Type B pancreatic cell (in vitro differentiated cells): ENCODE results near the gene DAZL. TPM values are rescaled to one million over a fixed set of nuclear protein-coding genes. Genes with fewer than 3 reads are reported as not detected.
"Not testable (repeated sequence)": the region's sequence is repeated elsewhere in the genome, so short reads cannot be mapped to it uniquely, and the experiment has no call there.

Experiments used
- DNase-seq: peaks from one replicate; pipeline ENCODE4 v3.0.0; 2021; ENCODE audit warnings: mixed read lengths; ENCODE audit not compliant: unreplicated experiment; ENCODE audit errors: extremely low spot score
- H3K27ac Mint-ChIP-seq: 2 replicates; pipeline ENCODE4 v1.8.0; 2021; ENCODE audit warnings: mild to moderate bottlenecking, mixed read lengths
- H3K27me3 Mint-ChIP-seq: 2 replicates; pipeline ENCODE4 v1.8.0; 2021; ENCODE audit warnings: mixed read lengths
- H3K36me3 Mint-ChIP-seq: 2 replicates; pipeline ENCODE4 v1.8.0; 2021; ENCODE audit warnings: mixed read lengths
- H3K4me1 Mint-ChIP-seq: one replicate; pipeline ENCODE4 v1.8.0; 2021; ENCODE audit warnings: mixed read lengths; ENCODE audit not compliant: unreplicated experiment
- H3K4me3 Mint-ChIP-seq: 2 replicates; pipeline ENCODE4 v1.8.0; 2021; ENCODE audit warnings: mild to moderate bottlenecking, mixed read lengths
- H3K9me3 Mint-ChIP-seq: 2 replicates; pipeline ENCODE4 v1.8.0; 2021; ENCODE audit warnings: mixed read lengths
- total RNA-seq: library from RNA; stranded (reverse); gene quantifications from 2 replicates; pipeline ENCODE4 v1.2.1, GENCODE V29; 2021; ENCODE audit warnings: low replicate concordance
- TF ChIP-seq, protein P1 (sequence below): fragments of 200-600 bp; sonication (generic); conservative IDR thresholded peaks from 2 replicates; pipeline ENCODE4 v1.5.0; 2021; ENCODE audit warnings: antibody characterized with exemption, mild to moderate bottlenecking

Gene DAZL
- total RNA-seq, 1 donor from 2014 or later = not detected

DNA sequence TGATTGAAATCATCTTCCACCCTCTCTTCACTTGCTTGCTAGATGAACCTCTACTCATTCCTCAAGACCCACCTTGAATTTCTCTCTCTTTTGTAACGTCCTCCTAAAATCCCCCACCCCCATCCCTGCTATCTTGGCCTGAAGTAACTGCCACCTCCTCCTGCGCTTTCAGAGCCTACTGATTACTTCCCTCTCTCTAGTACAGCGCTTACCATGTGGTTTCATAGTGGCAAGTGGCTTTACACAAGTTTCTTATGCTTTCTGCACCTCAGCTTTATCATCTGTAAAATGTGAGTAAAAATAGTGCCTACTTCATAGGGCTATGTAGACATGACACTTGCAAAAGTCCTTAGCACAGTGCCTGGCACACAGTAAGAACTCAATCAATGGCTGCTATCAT, 28.7 kb upstream of the DAZL start:
- no peak overlapping the region for H3K4me3 Mint-ChIP-seq
- H3K27me3 Mint-ChIP-seq = peaks cover 3% of the 10 kb centered on the region
- TF ChIP-seq, protein P1, sequence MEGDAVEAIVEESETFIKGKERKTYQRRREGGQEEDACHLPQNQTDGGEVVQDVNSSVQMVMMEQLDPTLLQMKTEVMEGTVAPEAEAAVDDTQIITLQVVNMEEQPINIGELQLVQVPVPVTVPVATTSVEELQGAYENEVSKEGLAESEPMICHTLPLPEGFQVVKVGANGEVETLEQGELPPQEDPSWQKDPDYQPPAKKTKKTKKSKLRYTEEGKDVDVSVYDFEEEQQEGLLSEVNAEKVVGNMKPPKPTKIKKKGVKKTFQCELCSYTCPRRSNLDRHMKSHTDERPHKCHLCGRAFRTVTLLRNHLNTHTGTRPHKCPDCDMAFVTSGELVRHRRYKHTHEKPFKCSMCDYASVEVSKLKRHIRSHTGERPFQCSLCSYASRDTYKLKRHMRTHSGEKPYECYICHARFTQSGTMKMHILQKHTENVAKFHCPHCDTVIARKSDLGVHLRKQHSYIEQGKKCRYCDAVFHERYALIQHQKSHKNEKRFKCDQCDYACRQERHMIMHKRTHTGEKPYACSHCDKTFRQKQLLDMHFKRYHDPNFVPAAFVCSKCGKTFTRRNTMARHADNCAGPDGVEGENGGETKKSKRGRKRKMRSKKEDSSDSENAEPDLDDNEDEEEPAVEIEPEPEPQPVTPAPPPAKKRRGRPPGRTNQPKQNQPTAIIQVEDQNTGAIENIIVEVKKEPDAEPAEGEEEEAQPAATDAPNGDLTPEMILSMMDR = no peak
- no peak overlapping the region for H3K27ac Mint-ChIP-seq
- DNase-seq = no peak
- no peaks in the 10 kb centered on the region for H3K9me3 Mint-ChIP-seq
- no peaks in the 10 kb centered on the region for H3K36me3 Mint-ChIP-seq
- H3K4me1 Mint-ChIP-seq = no peaks in the 10 kb centered on the region

DNA sequence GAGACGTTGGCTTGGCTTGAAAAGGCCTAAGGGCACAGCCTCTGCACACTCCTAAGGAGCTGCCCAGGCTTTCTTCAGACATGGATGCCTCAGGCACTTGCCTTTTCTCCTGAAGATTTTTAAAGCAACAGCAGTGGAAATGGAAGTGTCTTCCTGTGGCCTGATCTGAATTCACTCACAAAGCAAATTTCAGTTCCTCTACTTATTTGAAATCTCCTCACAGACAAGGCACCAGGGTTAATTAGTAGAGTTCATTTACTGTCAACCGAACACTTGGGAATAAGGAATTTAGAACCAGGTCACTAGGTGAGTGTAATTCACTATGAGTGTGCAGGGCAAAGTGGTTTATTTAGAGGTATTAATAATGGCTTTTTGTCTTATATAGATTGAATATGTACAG, 27.2 kb upstream of the DAZL start:
- Mint-ChIP-seq H3K9me3 (no peaks in the 10 kb centered on the region), H3K36me3 (no peaks in the 10 kb centered on the region), H3K4me1 (no peaks in the 10 kb centered on the region), H3K27ac (no peak overlapping the region), H3K4me3 (no peak overlapping the region), H3K27me3 (peaks cover 3% of the 10 kb centered on the region)
- TF ChIP-seq, protein P1 = no peak
- no peak for DNase-seq

DNA sequence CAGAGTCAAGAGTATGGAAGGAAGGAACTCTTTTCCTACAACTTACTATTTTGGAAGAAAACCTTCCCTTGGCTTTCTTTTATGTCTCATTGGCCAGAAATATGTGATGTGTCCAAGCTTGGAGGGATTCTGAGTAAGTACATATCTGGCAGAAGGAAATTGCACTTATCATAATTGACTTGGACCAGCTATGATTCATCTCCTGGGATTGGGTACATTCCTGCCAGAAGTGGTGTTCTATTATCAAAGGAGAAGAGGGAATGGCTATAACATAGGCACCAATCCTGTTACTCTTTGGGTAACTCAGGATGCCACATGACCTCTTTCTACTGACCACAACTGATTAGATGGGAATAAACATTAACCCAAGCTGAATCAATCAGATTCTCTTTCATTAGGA, 13.5 kb upstream of the DAZL start:
- TF ChIP-seq, protein P1 = no peak
- Mint-ChIP-seq H3K27me3 (no peaks in the 10 kb centered on the region), H3K9me3 (peaks cover 5% of the 10 kb centered on the region), H3K4me1 (no peaks in the 10 kb centered on the region), H3K36me3 (no peaks in the 10 kb centered on the region), H3K4me3 (no peak overlapping the region), H3K27ac (no peak overlapping the region)
- DNase-seq = no peak

DNA sequence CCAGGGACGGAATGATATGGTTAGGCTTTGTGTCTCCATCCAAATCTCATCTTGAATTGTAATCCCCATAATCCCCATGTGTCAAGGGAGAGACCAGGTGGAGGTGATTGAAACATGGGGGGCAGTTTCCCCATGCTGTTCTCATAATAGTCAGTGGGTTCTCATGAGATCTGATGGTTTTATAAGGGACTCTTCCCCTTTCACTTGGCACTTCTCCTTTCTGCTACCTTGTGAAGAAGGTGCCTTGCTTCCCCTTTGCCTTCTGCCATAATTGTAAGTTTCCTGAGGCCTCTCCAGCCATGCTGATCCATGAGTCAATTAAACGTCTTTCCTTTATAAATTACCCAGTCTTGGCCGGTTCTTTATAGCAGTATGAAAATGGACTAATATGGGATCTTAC, 11.9 kb upstream of the DAZL start:
- not testable (repeated sequence) for H3K27ac Mint-ChIP-seq, H3K4me3 Mint-ChIP-seq, H3K4me1 Mint-ChIP-seq, DNase-seq, H3K27me3 Mint-ChIP-seq, H3K36me3 Mint-ChIP-seq, H3K9me3 Mint-ChIP-seq

DNA sequence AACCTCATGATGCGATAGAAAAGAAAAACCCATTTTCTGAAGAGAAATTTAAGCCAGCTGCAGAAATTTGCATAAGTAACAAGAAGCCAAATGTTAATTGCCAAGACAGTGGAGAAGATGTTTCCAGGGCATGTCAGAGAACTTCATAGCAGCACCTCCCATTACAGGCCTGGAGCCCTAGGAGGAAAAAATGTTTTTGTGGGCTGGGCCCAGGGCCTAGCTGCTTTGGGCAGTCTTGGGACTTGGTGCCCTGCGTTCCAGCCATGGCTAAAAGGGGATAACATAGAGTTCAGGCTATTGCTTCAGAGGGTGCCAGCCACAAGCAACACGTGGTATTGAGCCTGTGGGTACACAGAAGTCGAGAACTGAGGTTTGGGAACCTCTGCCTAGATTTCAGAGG, 10.9 kb upstream of the DAZL start:
- H3K4me1 Mint-ChIP-seq = no peaks in the 10 kb centered on the region
- TF ChIP-seq, protein P1 = no peak
- no peaks in the 10 kb centered on the region for H3K27me3 Mint-ChIP-seq
- H3K4me3 Mint-ChIP-seq = no peak overlapping the region
- H3K27ac Mint-ChIP-seq = no peak overlapping the region
- DNase-seq = no peak
- H3K36me3 Mint-ChIP-seq = no peaks in the 10 kb centered on the region
- H3K9me3 Mint-ChIP-seq = peaks cover 5% of the 10 kb centered on the region

DNA sequence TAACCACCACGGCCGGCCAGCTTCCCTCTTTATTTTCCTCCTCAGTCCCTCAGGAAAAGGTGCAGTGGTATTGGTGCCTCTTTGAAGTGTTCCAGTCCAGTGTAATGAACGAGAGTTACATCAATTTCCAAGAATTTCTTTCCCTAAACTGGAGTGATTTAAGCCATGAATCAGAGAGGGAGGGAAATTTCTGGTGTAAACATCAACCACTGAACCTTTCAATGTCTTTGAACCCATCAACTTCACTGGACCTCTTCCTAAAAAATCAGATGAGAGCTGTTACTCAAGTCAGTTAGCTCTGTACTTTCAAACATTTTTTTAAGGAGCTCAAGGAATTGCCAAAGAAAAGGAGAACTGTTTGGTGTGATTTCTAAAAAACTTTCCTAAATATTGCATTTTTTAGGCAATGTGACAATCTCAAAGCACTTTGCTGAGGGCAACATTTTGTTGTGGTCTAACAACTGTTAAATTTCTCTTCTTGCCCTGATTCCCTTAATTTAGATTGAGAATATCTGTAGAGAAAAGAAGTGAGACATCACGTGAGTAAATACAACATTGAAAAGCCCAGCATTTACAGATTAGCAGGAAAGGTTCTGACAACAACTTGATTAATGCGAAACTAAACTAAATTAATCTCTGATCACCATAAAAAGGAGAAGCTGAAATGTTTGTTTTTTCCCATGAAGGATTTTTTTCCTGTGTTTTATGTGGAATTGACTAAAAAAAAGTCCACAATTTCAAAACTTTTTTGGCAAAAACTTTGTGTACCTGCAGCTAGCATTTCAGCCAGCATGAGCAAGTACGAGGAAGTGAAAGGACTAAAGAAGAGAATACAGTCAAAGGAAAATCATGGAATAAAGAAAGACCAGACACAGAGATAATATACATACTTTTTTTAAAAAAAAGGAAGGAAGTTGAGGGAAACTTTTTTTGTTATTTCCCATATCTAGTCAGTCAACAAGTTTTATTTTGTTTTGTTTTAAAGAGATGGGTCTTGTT, 9.1 kb upstream of the DAZL start:
- Mint-ChIP-seq H3K36me3 (no peaks in the 10 kb centered on the region), H3K4me3 (no peak overlapping the region), H3K27ac (no peak overlapping the region), H3K9me3 (peaks cover 5% of the 10 kb centered on the region), H3K27me3 (no peaks in the 10 kb centered on the region), H3K4me1 (no peaks in the 10 kb centered on the region)
- no peak for DNase-seq
- TF ChIP-seq, protein P1 = no peak
